Left lung (tissue), 10 donors: ENCODE measurements around the gene CEP85. TPM values are rescaled to one million over a fixed set of nuclear protein-coding genes. Genes with fewer than 3 reads are reported as not detected.

Experiments used
- ATAC-seq: fragments of 200-7000 bp; cut with Tn5 transposase; one replicate; pipeline ENCODE4 v1.9.1; 2020; ENCODE audit warnings: moderate library complexity
- DNase-seq, 4 donors: peaks; one replicate each; pipeline ENCODE4 v3.0.0-alpha.2; 2013 to 2020
- H3K27ac ChIP-seq, 2 donors: fragments of 200-600 bp; sonication (generic) in 1 of 2; one replicate each; pipeline versions ENCODE4 v1.5.0 to v1.8.0; 2020 to 2021
- H3K27me3 ChIP-seq, 2 donors: fragments of 200-600 bp; sonication (generic) in 1 of 2; one replicate each; pipeline versions ENCODE4 v1.5.0 to v1.8.0; 2020 to 2021
- H3K36me3 ChIP-seq, 2 donors: fragments of 200-600 bp; sonication (generic) in 1 of 2; one replicate each; pipeline versions ENCODE4 v1.5.0 to v1.8.0; 2020 to 2021
- H3K4me1 ChIP-seq, 2 donors: fragments of 200-600 bp; one replicate each; pipeline ENCODE4 v1.8.0; 2021
- H3K4me3 ChIP-seq, 2 donors: fragments of 200-600 bp; sonication (generic) in 1 of 2; one replicate each; pipeline versions ENCODE4 v1.5.0 to v1.8.0; 2020 to 2021; ENCODE audit warnings: mild to moderate bottlenecking in 1 of 2
- H3K9me3 ChIP-seq, 2 donors: fragments of 200-600 bp; sonication (generic) in 1 of 2; one replicate each; pipeline versions ENCODE4 v1.5.0 to v1.8.0; 2020 to 2021
- intact Hi-C, 2 donors: fragments of 100-400 bp; cut with DNase I; formaldehyde crosslinking; loops; one replicate each; pipeline versions ENCODE4 v1.11.2 to v1.14.2; 2022
- polyA plus RNA-seq, 6 donors: library from polyadenylated mRNA; unstranded; fragments of 120-200 nt; gene quantifications; one replicate each; pipeline ENCODE4 v1.2.1, GENCODE V29; 2013; ENCODE audit not compliant: insufficient read length in 6 of 6
- total RNA-seq, 2 donors: library from RNA; stranded (reverse); fragmentation: NEBNext Ultra II Directional; extraction: Animal tissue kit (Norgen Biotek cat#: 25700); gene quantifications; one replicate each; pipeline ENCODE4 v1.2.1, GENCODE V29; 2021
- TF ChIP-seq, protein P1 (sequence below), 2 donors: fragments of 200-600 bp; sonication (generic) in 1 of 2; IDR thresholded peaks; one replicate each; pipeline versions ENCODE4 v1.5.0 to v1.8.0; 2021; ENCODE audit warnings: antibody characterized with exemption in 2 of 2
- donor health status: DM: no; HTN: yes; CAD: no.
- donor health status: DM: no; HTN: no; CAD: no.

Gene CEP85
- total and polyA plus RNA-seq, 8 donors = 12.1 to 24.8 (median 20.9) TPM

GRCh38 chr1:26280333-26281042 lies 46.5 kb downstream of the CEP85 start:
- peaks cover 54 to 91% of the 10 kb centered on the region in 2 donors for H3K4me1 ChIP-seq
- intact Hi-C loops = loop anchor here in 1 of 2 donors (5.0 kb wide), 1 partner anchor 42 kb away; no protein-coding TSS in a partner anchor
- no peaks in the 10 kb centered on the region for H3K9me3 ChIP-seq
- peak in 1 of 4 donors; percentile 51 for DNase-seq
- H3K4me3 ChIP-seq = peak overlapping the region; percentile 70 to 98
- peaks cover 0 to 36% of the 10 kb centered on the region in 2 donors for H3K36me3 ChIP-seq
- peak; percentile 0 for ATAC-seq
- no peaks in the 10 kb centered on the region for H3K27me3 ChIP-seq
- TF ChIP-seq, protein P1, sequence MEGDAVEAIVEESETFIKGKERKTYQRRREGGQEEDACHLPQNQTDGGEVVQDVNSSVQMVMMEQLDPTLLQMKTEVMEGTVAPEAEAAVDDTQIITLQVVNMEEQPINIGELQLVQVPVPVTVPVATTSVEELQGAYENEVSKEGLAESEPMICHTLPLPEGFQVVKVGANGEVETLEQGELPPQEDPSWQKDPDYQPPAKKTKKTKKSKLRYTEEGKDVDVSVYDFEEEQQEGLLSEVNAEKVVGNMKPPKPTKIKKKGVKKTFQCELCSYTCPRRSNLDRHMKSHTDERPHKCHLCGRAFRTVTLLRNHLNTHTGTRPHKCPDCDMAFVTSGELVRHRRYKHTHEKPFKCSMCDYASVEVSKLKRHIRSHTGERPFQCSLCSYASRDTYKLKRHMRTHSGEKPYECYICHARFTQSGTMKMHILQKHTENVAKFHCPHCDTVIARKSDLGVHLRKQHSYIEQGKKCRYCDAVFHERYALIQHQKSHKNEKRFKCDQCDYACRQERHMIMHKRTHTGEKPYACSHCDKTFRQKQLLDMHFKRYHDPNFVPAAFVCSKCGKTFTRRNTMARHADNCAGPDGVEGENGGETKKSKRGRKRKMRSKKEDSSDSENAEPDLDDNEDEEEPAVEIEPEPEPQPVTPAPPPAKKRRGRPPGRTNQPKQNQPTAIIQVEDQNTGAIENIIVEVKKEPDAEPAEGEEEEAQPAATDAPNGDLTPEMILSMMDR (IDR thresholded peaks at IDR 0.05) = no peak
- H3K27ac ChIP-seq = peak overlapping the region; percentile 94 to 98

DNA sequence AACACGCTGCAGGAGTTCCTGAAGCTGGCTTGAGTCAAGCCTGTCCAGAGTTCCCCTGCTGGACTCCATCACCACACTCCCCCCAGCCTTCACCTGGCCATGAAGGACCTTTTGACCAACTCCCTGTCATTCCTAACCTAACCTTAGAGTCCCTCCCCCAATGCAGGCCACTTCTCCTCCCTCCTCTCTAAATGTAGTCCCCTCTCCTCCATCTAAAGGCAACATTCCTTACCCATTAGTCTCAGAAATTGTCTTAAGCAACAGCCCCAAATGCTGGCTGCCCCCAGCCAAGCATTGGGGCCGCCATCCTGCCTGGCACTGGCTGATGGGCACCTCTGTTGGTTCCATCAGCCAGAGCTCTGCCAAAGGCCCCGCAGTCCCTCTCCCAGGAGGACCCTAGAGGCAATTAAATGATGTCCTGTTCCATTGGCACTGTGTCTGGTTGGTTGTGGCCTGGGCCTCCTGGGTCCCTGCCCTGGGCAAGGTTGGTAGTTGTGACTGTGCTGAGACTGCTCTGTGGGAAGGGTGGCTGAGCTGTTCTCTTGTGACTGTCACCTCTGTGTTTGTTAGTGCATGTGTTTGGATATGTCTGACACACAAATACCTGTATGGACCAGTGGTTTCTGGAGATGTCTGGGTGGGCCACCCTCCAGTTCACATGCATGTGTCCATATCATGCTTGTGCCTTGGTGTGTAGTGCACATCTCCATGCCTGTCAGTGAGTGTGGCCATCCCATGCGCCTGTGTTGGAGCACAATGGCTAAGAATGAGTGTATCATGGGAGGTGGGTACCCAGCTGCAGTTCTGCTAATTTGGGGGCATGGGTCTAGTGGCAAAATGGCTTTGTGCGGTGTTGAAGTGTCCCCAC lies 47.3 kb downstream of the CEP85 start:
- DNase-seq (no peak), ATAC-seq (no peak)
- no peaks in the 10 kb centered on the region for H3K9me3 ChIP-seq
- no peaks in the 10 kb centered on the region for H3K27me3 ChIP-seq
- H3K4me1 ChIP-seq = peaks cover 46 to 91% of the 10 kb centered on the region in 2 donors
- H3K27ac ChIP-seq = peak overlapping the region; percentile 94 to 98
- intact Hi-C loops = loop anchor here in 1 of 2 donors (5.0 kb wide), 1 partner anchor 41 kb away; no protein-coding TSS in a partner anchor
- TF ChIP-seq, protein P1 (IDR thresholded peaks at IDR 0.05) = no peak
- peak overlapping the region in 1 of 2 donors; percentile 98 for H3K4me3 ChIP-seq
- peaks cover 0 to 36% of the 10 kb centered on the region in 2 donors for H3K36me3 ChIP-seq

GRCh38 chr1:26281971-26282370 lies 48.0 kb downstream of the CEP85 start:
- no peak for ATAC-seq
- Histone ChIP-seq H3K4me1 (peaks cover 40 to 91% of the 10 kb centered on the region in 2 donors), H3K9me3 (no peaks in the 10 kb centered on the region), H3K27me3 (no peaks in the 10 kb centered on the region), H3K27ac (peak overlapping the region in 1 of 2 donors; percentile 98), H3K4me3 (peak overlapping the region in 1 of 2 donors; percentile 98), H3K36me3 (peaks cover 0 to 36% of the 10 kb centered on the region in 2 donors)
- TF ChIP-seq, protein P1 (IDR thresholded peaks at IDR 0.05) = no peak
- peak in 2 of 4 donors; percentile 51 to 85 for DNase-seq
- intact Hi-C loops = loop anchor here in 1 of 2 donors (5.0 kb wide), 1 partner anchor 40 kb away; no protein-coding TSS in a partner anchor

- H3K4me3 ChIP-seq = no peak overlapping the region
- intact Hi-C loops = loop anchor here in 1 of 2 donors (5.0 kb wide), 1 partner anchor 40 kb away; no protein-coding TSS in a partner anchor
- no peak for ATAC-seq
- peaks cover 0 to 36% of the 10 kb centered on the region in 2 donors for H3K36me3 ChIP-seq
- H3K27me3 ChIP-seq = no peaks in the 10 kb centered on the region
- H3K4me1 ChIP-seq = peaks cover 35 to 91% of the 10 kb centered on the region in 2 donors
- H3K27ac ChIP-seq = peak overlapping the region in 1 of 2 donors; percentile 98
- no peaks in the 10 kb centered on the region for H3K9me3 ChIP-seq
- TF ChIP-seq, protein P1 (IDR thresholded peaks at IDR 0.05) = no peak
- DNase-seq = no peak
These were observed 48.5 kb downstream of the CEP85 start for GRCh38 chr1:26282401-26282918.
